Neural cell (in vitro differentiated cells): Measurements from ENCODE around the gene EPHA8. TPM values are rescaled to one million over a fixed set of nuclear protein-coding genes. Genes with fewer than 3 reads are reported as not detected.
A peak's percentile ranks its signal among the peaks of the same experiment; 100 is the strongest.

Experiments
- H2AFZ ChIP-seq: fragments of 200-600, 300-800 bp; sonication (generic), shearing (Covaris generic); 2 replicates; pipeline ENCODE4 v1.6.0; 2014; ENCODE audit warnings: low read depth, mild to moderate bottlenecking, antibody characterized with exemption, low read length, moderate library complexity
- H3F3A ChIP-seq: fragments of 200-600 bp; shearing (Covaris generic); 2 replicates; pipeline ENCODE4 v1.6.1; 2016; ENCODE audit warnings: mild to moderate bottlenecking, moderate library complexity, mixed read lengths, antibody characterized with exemption, low read length; ENCODE audit not compliant: insufficient read depth, poor library complexity, severe bottlenecking
- H3K27ac ChIP-seq: fragments of 200-600, 300-800 bp; sonication (generic), shearing (Covaris generic); 2 replicates; pipeline ENCODE4 v1.5.1; 2014; ENCODE audit warnings: mild to moderate bottlenecking, low read length, moderate library complexity
- H3K27me3 ChIP-seq: fragments of 300-800, 200-600 bp; sonication (generic), shearing (Covaris generic); 2 replicates; pipeline ENCODE4 v1.6.0; 2014; ENCODE audit warnings: mild to moderate bottlenecking, low read depth, low read length, moderate library complexity; ENCODE audit not compliant: insufficient read depth
- H3K36me3 ChIP-seq: fragments of 300-800, 200-600 bp; sonication (generic), shearing (Covaris generic); 2 replicates; pipeline ENCODE4 v1.5.1; 2014; ENCODE audit warnings: mild to moderate bottlenecking, antibody characterized with exemption, low read length, moderate library complexity; ENCODE audit not compliant: insufficient read depth
- H3K4me2 ChIP-seq: fragments of 300-800, 200-600 bp; sonication (generic), shearing (Covaris generic); 2 replicates; pipeline ENCODE4 v1.6.0; 2014; ENCODE audit warnings: mild to moderate bottlenecking, low read length
- H3K4me3 ChIP-seq: fragments of 300-800, 200-600 bp; sonication (generic), shearing (Covaris generic); 2 replicates; pipeline ENCODE4 v1.5.1; 2014; ENCODE audit warnings: mild to moderate bottlenecking, low read length, moderate library complexity
- H3K79me2 ChIP-seq: fragments of 200-600 bp; shearing (Covaris generic); replicated peaks from 2 replicates; pipeline ENCODE4 v1.6.0; 2014; ENCODE audit warnings: mild to moderate bottlenecking, low read length, moderate library complexity; ENCODE audit not compliant: insufficient read depth
- H3K9ac ChIP-seq: fragments of 300-800, 200-600 bp; sonication (generic), shearing (Covaris generic); 2 replicates; pipeline ENCODE4 v1.6.1; 2016; ENCODE audit warnings: mild to moderate bottlenecking, low read length, mixed read lengths
- H3K9me2 ChIP-seq: fragments of 200-600 bp; shearing (Covaris generic); 2 replicates; pipeline ENCODE4 v1.6.1; 2016; ENCODE audit warnings: mild to moderate bottlenecking, low read length, mixed read lengths; ENCODE audit not compliant: insufficient read depth
- H3K9me3 ChIP-seq: fragments of 200-600, 300-800 bp; sonication (generic), shearing (Covaris generic); 2 replicates; pipeline ENCODE4 v1.6.1; 2016; ENCODE audit warnings: mild to moderate bottlenecking, mixed run types, low read length, moderate library complexity, mixed read lengths
- H4K20me1 ChIP-seq: fragments of 200-600 bp; shearing (Covaris generic); 2 replicates; pipeline ENCODE4 v1.6.1; 2016; ENCODE audit warnings: mild to moderate bottlenecking, mixed run types; ENCODE audit not compliant: insufficient read depth
- CTCF ChIP-seq: fragments of 450-650 bp; IDR thresholded peaks from 2 replicates; pipeline ENCODE4 v1.5.1; 2014; ENCODE audit warnings: antibody characterized with exemption, mild to moderate bottlenecking, moderate library complexity; ENCODE audit not compliant: poor library complexity, severe bottlenecking
- EZH2 ChIP-seq: fragments of 200-600, 300-800 bp; shearing (Covaris generic), sonication (generic); IDR thresholded peaks from 2 replicates; pipeline ENCODE4 v1.6.1; 2014; ENCODE audit warnings: antibody characterized with exemption, low read length, borderline replicate concordance, mild to moderate bottlenecking; ENCODE audit not compliant: insufficient read depth, poor library complexity, severe bottlenecking
- RAD21 ChIP-seq: fragments of 450-650 bp; conservative IDR thresholded peaks from 2 replicates; pipeline ENCODE4 v1.6.1; 2014; ENCODE audit warnings: antibody characterized with exemption, mild to moderate bottlenecking, moderate library complexity
- REST ChIP-seq: IDR thresholded peaks from 2 replicates; pipeline ENCODE4 v1.6.1; 2012; ENCODE audit warnings: borderline replicate concordance
- SMC3 ChIP-seq: fragments of 450-650 bp; conservative IDR thresholded peaks from 2 replicates; pipeline ENCODE4 v1.6.1; 2014; ENCODE audit warnings: antibody characterized with exemption, mild to moderate bottlenecking, moderate library complexity; ENCODE audit not compliant: poor library complexity
- polyA plus RNA-seq: library from polyadenylated mRNA; depleted of rRNA; stranded (reverse); fragments of >200 nt; gene quantifications from 2 replicates; pipeline ENCODE4 v1.2.3, GENCODE V29; 2014

Gene EPHA8
- polyA plus RNA-seq, 1 donor from 2014 or later = 4.7 TPM

GRCh38 chr1:22636353-22636752, 73.1 kb downstream of the EPHA8 start, which contains the start of gene C1QA:
C1QA (plus strand) TSS chr1:22636628; CDS start chr1:22637617, 989 bp downstream.
- Histone ChIP-seq H3K4me2 (no peak within 1 kb of the TSS), H2AFZ (no peak within 1 kb of the TSS), H3K4me3 (no peak within 1 kb of the TSS), H3F3A (no peaks in the 10 kb centered on the region), H3K9me2 (no peaks in the 10 kb centered on the region), H3K79me2 (no peaks in the 10 kb centered on the region), H3K9me3 (no peaks in the 10 kb centered on the region), H3K27me3 (no peaks in the 10 kb centered on the region), H3K27ac (no peak within 1 kb of the TSS), H3K9ac (no peak within 1 kb of the TSS), H3K36me3 (no peaks in the 10 kb centered on the region), H4K20me1 (no peaks in the 10 kb centered on the region)
- no peak for TF ChIP-seq EZH2
- TF ChIP-seq SMC3 = no peak

GRCh38 chr1:22636927-22637326, 73.6 kb downstream of the EPHA8 start:
- no peak overlapping the region for H3K9ac ChIP-seq
- no peaks in the 10 kb centered on the region for H3K9me2 ChIP-seq
- H3F3A ChIP-seq = no peaks in the 10 kb centered on the region

More at GRCh38 chr1:22636927-22637326, 73.6 kb downstream of the EPHA8 start:
- Histone ChIP-seq H3K36me3 (no peaks in the 10 kb centered on the region), H3K9me3 (no peaks in the 10 kb centered on the region), H3K79me2 (no peaks in the 10 kb centered on the region), H3K27ac (no peak overlapping the region), H3K27me3 (no peaks in the 10 kb centered on the region), H2AFZ (no peak overlapping the region), H3K4me3 (no peak overlapping the region), H3K4me2 (no peak overlapping the region), H4K20me1 (no peaks in the 10 kb centered on the region)
- TF ChIP-seq REST (no peak), CTCF (peak; percentile 49), SMC3 (peak; percentile 63), RAD21 (peak; percentile 61)
